ENCODE data around the gene XRN2.
"Not testable (repeated sequence)": the region's sequence is repeated elsewhere in the genome, so short reads cannot be mapped to it uniquely, and the experiment has no call there.

XRN2 gene

GRCh38 chr20:21365771-21366170 is 62.6 kb downstream of the XRN2 start:
- TF ChIP-seq POLR2A (IDR thresholded peaks at IDR 0.05; ENCODE audit: extremely low read depth, insufficient read length) = no peak
- no peak for TF ChIP-seq MAX (IDR thresholded peaks at IDR 0.05; ENCODE audit: low read depth, low read length)
- TF ChIP-seq CTCF (IDR thresholded peaks at IDR 0.05; ENCODE audit: low read depth, low read length) = no peak
- TF ChIP-seq MYC (IDR thresholded peaks at IDR 0.05; ENCODE audit: low read depth, low read length) = no peak
- DNase-seq (ENCODE audit: low read depth) = no peak
- no peak overlapping the region for H3K4me3 ChIP-seq (ENCODE audit: low read depth, low read length)

GRCh38 chr20:21366273-21366672 is 63.1 kb downstream of the XRN2 start:
- not testable (repeated sequence) for DNase-seq (ENCODE audit: low read depth); H3K4me3 ChIP-seq (ENCODE audit: low read depth, low read length)

- no peak overlapping the region for H3K4me3 ChIP-seq (ENCODE audit: low read depth, low read length)
- TF ChIP-seq CTCF (IDR thresholded peaks at IDR 0.05; ENCODE audit: low read depth, low read length) (no peak), POLR2A (IDR thresholded peaks at IDR 0.05; ENCODE audit: extremely low read depth, insufficient read length) (no peak), MYC (IDR thresholded peaks at IDR 0.05; ENCODE audit: low read depth, low read length) (no peak), MAX (IDR thresholded peaks at IDR 0.05; ENCODE audit: low read depth, low read length) (no peak)
- DNase-seq (ENCODE audit: low read depth) = no peak
These were observed 65.7 kb downstream of the XRN2 start for GRCh38 chr20:21368791-21369190.

GRCh38 chr20:21371193-21371592 is 68.1 kb downstream of the XRN2 start:
- DNase-seq (ENCODE audit: low read depth) = no peak
- no peak overlapping the region for H3K4me3 ChIP-seq (ENCODE audit: low read depth, low read length)
- TF ChIP-seq CTCF (IDR thresholded peaks at IDR 0.05; ENCODE audit: low read depth, low read length) (no peak), MAX (IDR thresholded peaks at IDR 0.05; ENCODE audit: low read depth, low read length) (no peak), MYC (IDR thresholded peaks at IDR 0.05; ENCODE audit: low read depth, low read length) (no peak), POLR2A (IDR thresholded peaks at IDR 0.05; ENCODE audit: extremely low read depth, insufficient read length) (no peak)

- no peak for TF ChIP-seq POLR2A (IDR thresholded peaks at IDR 0.05; ENCODE audit: extremely low read depth, insufficient read length)
- TF ChIP-seq CTCF (IDR thresholded peaks at IDR 0.05; ENCODE audit: low read depth, low read length) = no peak
- no peak for TF ChIP-seq MYC (IDR thresholded peaks at IDR 0.05; ENCODE audit: low read depth, low read length)
- no peak for TF ChIP-seq MAX (IDR thresholded peaks at IDR 0.05; ENCODE audit: low read depth, low read length)
- H3K4me3 ChIP-seq (ENCODE audit: low read depth, low read length) = no peak overlapping the region
- DNase-seq (ENCODE audit: low read depth) = no peak
These were observed 68.9 kb downstream of the XRN2 start for GRCh38 chr20:21372016-21372415.

GRCh38 chr20:21373436-21373835 is 70.3 kb downstream of the XRN2 start:
- no peak overlapping the region for H3K4me3 ChIP-seq (ENCODE audit: low read depth, low read length)
- TF ChIP-seq POLR2A (IDR thresholded peaks at IDR 0.05; ENCODE audit: extremely low read depth, insufficient read length) (no peak), MYC (IDR thresholded peaks at IDR 0.05; ENCODE audit: low read depth, low read length) (no peak), CTCF (IDR thresholded peaks at IDR 0.05; ENCODE audit: low read depth, low read length) (no peak), MAX (IDR thresholded peaks at IDR 0.05; ENCODE audit: low read depth, low read length) (no peak)
- no peak for DNase-seq (ENCODE audit: low read depth)

Measured in NB4 (cell line).